ENCODE results near the gene RARRES1.

- no peak for TF ChIP-seq MYC (IDR thresholded peaks at IDR 0.05; ENCODE audit: borderline replicate concordance, low read length)
- no peak for TF ChIP-seq CHD2 (IDR thresholded peaks at IDR 0.05; ENCODE audit: low read length, partially characterized antibody)
- no peak for TF ChIP-seq JUN (IDR thresholded peaks at IDR 0.05)
- no peak for TF ChIP-seq POLR2A (IDR thresholded peaks at IDR 0.05; ENCODE audit: low read length)
These were observed 10.8 kb upstream of the RARRES1 start for GRCh38 chr3:158742871-158743663.
